Measurements from ENCODE around the gene SSTR4. TPM values are rescaled to one million over a fixed set of nuclear protein-coding genes. Genes with fewer than 3 reads are reported as not detected.

SSTR4 gene
- total and polyA plus RNA-seq, 9 of the 15 experiments (the other 6 are each of a cell fraction or from before 2014, with no cell fraction given) = not detected

DNA sequence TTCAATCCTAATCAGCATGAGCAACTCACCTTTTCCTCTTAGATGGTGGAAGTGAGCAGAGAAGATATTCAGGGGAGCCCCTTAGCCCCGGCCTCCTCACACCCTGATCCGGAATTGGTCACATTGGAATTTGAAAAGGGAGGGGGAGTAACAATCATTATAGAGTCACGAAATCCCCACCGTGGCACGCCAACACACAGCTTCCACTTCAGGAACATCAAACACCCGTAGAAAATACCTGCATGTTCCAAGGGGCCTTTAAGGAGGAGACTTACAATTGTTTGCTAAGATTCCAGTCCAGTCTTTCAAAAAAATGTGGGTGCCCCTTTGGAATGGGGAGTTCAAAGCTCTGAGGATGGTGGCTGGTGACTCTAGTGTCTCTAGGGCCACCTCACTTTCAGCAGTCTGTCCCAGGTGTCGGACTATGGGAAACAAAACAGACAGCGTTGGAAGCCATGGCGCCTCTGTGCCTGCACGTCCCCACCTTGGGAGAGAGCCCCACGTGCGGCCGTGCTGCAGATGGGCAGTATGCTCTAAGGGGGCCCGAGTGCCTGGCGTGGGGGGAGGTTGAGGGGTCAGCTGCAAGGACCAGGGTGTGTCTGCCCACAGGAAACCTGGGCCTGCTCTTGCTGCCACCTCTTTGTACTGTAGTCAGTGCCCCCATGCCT, 48.6 kb downstream of the SSTR4 start:
- FAIRE-seq (no peak), ATAC-seq (no peak), DNase-seq (ENCODE audit: extremely low read depth in 1 of 4, low spot score in 3 of 4) (no peak)
- POLR2A ChIA-PET = interaction anchor here (0.6 kb wide), 1 partner anchor 275 kb away, joined by 4 read pairs; no protein-coding TSS in a partner anchor
- Histone ChIP-seq H3K9me1 (ENCODE audit: control insufficient read depth, insufficient read depth, low read length) (no peaks in the 10 kb centered on the region), H3K4me1 (replicated peaks in 1 of 2; ENCODE audit: control insufficient read depth in 2 of 2, insufficient read depth in 2 of 2, low read length in 2 of 2) (peaks cover 25 to 48% of the 10 kb centered on the region in 2 experiments; a peak in 4 of 5 replicates), H3K9me3 (replicated peaks; ENCODE audit: control insufficient read depth, insufficient read depth, low read depth, low read length) (no peaks in the 10 kb centered on the region), H2AFZ (ENCODE audit: low read depth, low read length) (no peak overlapping the region), H3K9ac (ENCODE audit: insufficient read depth in 1 of 2, low read depth in 2 of 2, low read length in 2 of 2) (peak overlapping the region in 1 of 2 experiments; percentile 26; a peak in 1 of 4 replicates), H3K27ac (ENCODE audit: extremely low read depth, low read depth, low read length) (no peak overlapping the region), H3K27me3 (ENCODE audit: control insufficient read depth in 2 of 2, insufficient read depth in 2 of 2, low read length in 2 of 2) (no peaks in the 10 kb centered on the region), H3K79me2 (ENCODE audit: control insufficient read depth, insufficient read depth, low read length) (no peaks in the 10 kb centered on the region), H4K20me1 (replicated peaks; ENCODE audit: control insufficient read depth, insufficient read depth, low read length) (no peaks in the 10 kb centered on the region), H3K4me2 (ENCODE audit: insufficient read depth, low read length) (no peak overlapping the region), H3K4me3 (no peak overlapping the region), H3K36me3 (ENCODE audit: control insufficient read depth, insufficient read depth, low read length) (no peaks in the 10 kb centered on the region)
- in situ Hi-C loops (cut with MboI) (no loop called here), intact Hi-C loops (cut with micrococcal nuclease) (no loop called here)
- WGBS (ENCODE audit: insufficient coverage, low coverage, missing lambda C conversion rate) = 79% methylated on average over 12 of the region's 15 CpGs
- CTCF ChIA-PET (ENCODE audit: low intra/inter-chr PET ratio) = no interaction called here
- BruUV-seq (replicated peaks) = no TSS peak
- TF ChIP-seq, protein P1, sequence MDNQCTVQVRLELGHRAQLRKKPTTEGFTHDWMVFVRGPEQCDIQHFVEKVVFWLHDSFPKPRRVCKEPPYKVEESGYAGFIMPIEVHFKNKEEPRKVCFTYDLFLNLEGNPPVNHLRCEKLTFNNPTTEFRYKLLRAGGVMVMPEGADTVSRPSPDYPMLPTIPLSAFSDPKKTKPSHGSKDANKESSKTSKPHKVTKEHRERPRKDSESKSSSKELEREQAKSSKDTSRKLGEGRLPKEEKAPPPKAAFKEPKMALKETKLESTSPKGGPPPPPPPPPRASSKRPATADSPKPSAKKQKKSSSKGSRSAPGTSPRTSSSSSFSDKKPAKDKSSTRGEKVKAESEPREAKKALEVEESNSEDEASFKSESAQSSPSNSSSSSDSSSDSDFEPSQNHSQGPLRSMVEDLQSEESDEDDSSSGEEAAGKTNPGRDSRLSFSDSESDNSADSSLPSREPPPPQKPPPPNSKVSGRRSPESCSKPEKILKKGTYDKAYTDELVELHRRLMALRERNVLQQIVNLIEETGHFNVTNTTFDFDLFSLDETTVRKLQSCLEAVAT (IDR thresholded peaks at IDR 0.05) = no peak
- TF ChIP-seq ZBTB1 (CRISPR knock-in tag; IDR thresholded peaks at IDR 0.05; ENCODE audit: borderline replicate concordance, low read depth) (no peak), ZNF311 (CRISPR knock-in tag; IDR thresholded peaks at IDR 0.05) (no peak), ZNF212 (CRISPR knock-in tag; IDR thresholded peaks at IDR 0.05) (no peak), ZNF696 (CRISPR knock-in tag; conservative IDR thresholded peaks at IDR 0.05) (no peak), CREB5 (CRISPR knock-in tag; IDR thresholded peaks at IDR 0.05) (no peak), GTF3C2 (IDR thresholded peaks at IDR 0.05; ENCODE audit: borderline replicate concordance, extremely low read depth, insufficient read length) (no peak), ARID3B (CRISPR knock-in tag; IDR thresholded peaks at IDR 0.05; ENCODE audit: borderline replicate concordance) (no peak), ZNF224 (CRISPR knock-in tag; IDR thresholded peaks at IDR 0.05) (no peak), ZNF184 (CRISPR knock-in tag; IDR thresholded peaks at IDR 0.05) (no peak), BCL6 (CRISPR knock-in tag; IDR thresholded peaks at IDR 0.05) (no peak), ZNF444 (CRISPR knock-in tag; IDR thresholded peaks at IDR 0.05) (no peak)
